GM12878 (cell line): Measurements from ENCODE around the gene FGD3. TPM values are rescaled to one million over a fixed set of nuclear protein-coding genes. Genes with fewer than 3 reads are reported as not detected.

ENCODE experiments used
- ATAC-seq: fragments of 200-7000 bp; cut with Tn5 transposase; 3 replicates; pipeline ENCODE4 v1.9.1; 2020; ENCODE audit warnings: mild to moderate bottlenecking, moderate library complexity
- BruUV-seq: library from RNA; stranded (reverse); fragments of 400-500 nt; replicated peaks from 2 replicates; lab custom pipeline; 2021; lab: Mats Ljungman, UMichigan
- CTCF ChIA-PET: fragments of 300-600 bp; sonication (Branson Sonifier 250); formaldehyde crosslinking; extraction: SDS; loops from one replicate; lab custom pipeline; 2021; ENCODE audit warnings: inconsistent platforms; lab: Yijun Ruan, JAX
- POLR2A ChIA-PET: fragments of 350-600 bp; formaldehyde crosslinking; extraction: SDS; loops from one replicate; lab custom pipeline; 2021; ENCODE audit warnings: inconsistent platforms; lab: Charles Lee
- RAD21 ChIA-PET: fragments of 300-600 bp; sonication (Branson Sonifier 250); formaldehyde crosslinking; loops from one replicate; lab custom pipeline; 2023; ENCODE audit warnings: antibody characterized with exemption; ENCODE audit not compliant: unreplicated experiment; lab: Charles Lee
- SMC1A ChIA-PET: fragments of 300-600 bp; sonication (Branson Sonifier 250); formaldehyde crosslinking; loops from one replicate; lab custom pipeline; 2023; ENCODE audit not compliant: unreplicated experiment, uncharacterized antibody; lab: Charles Lee
- DNase-seq: peaks from one replicate; pipeline ENCODE4 v3.0.0-alpha.2; 2011; ENCODE audit warnings: low read depth, low spot score
- FAIRE-seq: peaks from 3 replicates; lab custom pipeline; 2011; peaks lifted over from hg19 to GRCh38; lab: Jason Lieb, UNC
- H2AFZ ChIP-seq: 2 replicates; pipeline ENCODE4 v1.6.0; 2011; ENCODE audit warnings: low read depth, low read length, control low read depth; ENCODE audit not compliant: control insufficient read depth
- H3K27ac ChIP-seq: 2 replicates; pipeline ENCODE4 v1.5.1; 2011; ENCODE audit warnings: control low read depth; ENCODE audit not compliant: control insufficient read depth, insufficient read depth
- H3K27me3 ChIP-seq, 2 experiments: replicated peaks in 1 of 2; 2 replicates each; pipeline versions ENCODE4 v1.6.0 to v1.6.1; 2011; ENCODE audit warnings: low read length in 1 of 2; ENCODE audit not compliant: control insufficient read depth in 2 of 2, insufficient read depth in 2 of 2
- H3K36me3 ChIP-seq, 2 experiments: 2 replicates each; pipeline ENCODE4 v1.5.1; 2011; ENCODE audit warnings: low read length in 1 of 2; ENCODE audit not compliant: control insufficient read depth in 2 of 2, insufficient read depth in 2 of 2
- H3K4me1 ChIP-seq: 2 replicates; pipeline ENCODE4 v1.6.1; 2011; ENCODE audit warnings: mild to moderate bottlenecking, low read length, moderate library complexity, mixed read lengths; ENCODE audit not compliant: control insufficient read depth, insufficient read depth
- H3K4me2 ChIP-seq: 2 replicates; pipeline ENCODE4 v1.6.0; 2011; ENCODE audit warnings: control low read depth; ENCODE audit not compliant: control insufficient read depth, insufficient read depth
- H3K4me3 ChIP-seq: fragments of 200-600 bp; sonication (generic); 2 replicates; pipeline ENCODE4 v1.5.1; 2016
- H3K79me2 ChIP-seq: 2 replicates; pipeline ENCODE4 v1.6.0; 2011; ENCODE audit warnings: low read length; ENCODE audit not compliant: control insufficient read depth, insufficient read depth
- H3K9ac ChIP-seq: 2 replicates; pipeline ENCODE4 v1.8.0; 2011; ENCODE audit warnings: low read length, control low read depth, mixed read lengths; ENCODE audit not compliant: control insufficient read depth, insufficient read depth
- H3K9me3 ChIP-seq: replicated peaks from 3 replicates; pipeline ENCODE4 v1.5.1; 2011; ENCODE audit warnings: mild to moderate bottlenecking, low read length; ENCODE audit not compliant: control insufficient read depth, insufficient read depth
- H4K20me1 ChIP-seq: 2 replicates; pipeline ENCODE4 v1.6.0; 2011; ENCODE audit not compliant: control insufficient read depth, insufficient read depth
- BHLHE40 ChIP-seq, 2 experiments: fragments of 450-650 bp in 1 of 2; IDR thresholded peaks; 2 replicates each; pipeline ENCODE4 v1.6.1; 2011 to 2017; ENCODE audit warnings: low read depth in 2 of 2, borderline replicate concordance in 1 of 2, improper control_type of control experiment in 1 of 2, low read length in 1 of 2, mild to moderate bottlenecking in 1 of 2
- CBX3 ChIP-seq: fragments of 200-600 bp; sonication (generic); IDR thresholded peaks from 2 replicates; pipeline ENCODE4 v1.6.1; 2016; ENCODE audit warnings: low read depth, borderline replicate concordance
- IKZF1 ChIP-seq: fragments of 450-650 bp; conservative IDR thresholded peaks from 2 replicates; pipeline ENCODE4 v1.6.1; 2017; ENCODE audit warnings: antibody characterized with exemption, mild to moderate bottlenecking
- MTA2 ChIP-seq: fragments of 450-650 bp; IDR thresholded peaks from 2 replicates; pipeline ENCODE4 v1.6.1; 2016; ENCODE audit warnings: low read depth, mild to moderate bottlenecking, moderate library complexity
- NFYB ChIP-seq: IDR thresholded peaks from 2 replicates; pipeline ENCODE4 v1.6.1; 2011; ENCODE audit warnings: low read depth, mild to moderate bottlenecking, low read length, improper control_type of control experiment, moderate library complexity; ENCODE audit not compliant: insufficient read depth
- NKRF ChIP-seq: fragments of 450-650 bp; conservative IDR thresholded peaks from 2 replicates; pipeline ENCODE4 v1.6.1; 2017; ENCODE audit warnings: mild to moderate bottlenecking, moderate library complexity
- NR2C2 ChIP-seq: IDR thresholded peaks from 2 replicates; pipeline ENCODE4 v1.6.1; 2011; ENCODE audit warnings: borderline replicate concordance, low read depth; ENCODE audit not compliant: control insufficient read depth, insufficient read length
- NR2F1 ChIP-seq: fragments of 450-650 bp; conservative IDR thresholded peaks from 2 replicates; pipeline ENCODE4 v1.6.1; 2017; ENCODE audit warnings: mild to moderate bottlenecking
- RCOR1 ChIP-seq: conservative IDR thresholded peaks from 2 replicates; pipeline ENCODE4 v1.6.1; 2012; ENCODE audit warnings: low read depth, low read length, improper control_type of control experiment
- SIN3A ChIP-seq: IDR thresholded peaks from 2 replicates; pipeline ENCODE4 v1.6.1; 2012; ENCODE audit warnings: low read depth, low read length, improper control_type of control experiment
- SRF ChIP-seq, 2 experiments: IDR thresholded peaks; 2 replicates each; pipeline ENCODE4 v1.6.1; 2011; ENCODE audit warnings: low read depth in 2 of 2, low read length in 2 of 2, mild to moderate bottlenecking in 1 of 2, moderate library complexity in 1 of 2
- TCF3 ChIP-seq: IDR thresholded peaks from 2 replicates; pipeline ENCODE4 v1.6.1; 2012; ENCODE audit warnings: low read depth, mild to moderate bottlenecking, low read length, borderline replicate concordance; ENCODE audit not compliant: insufficient read depth
- USF2 ChIP-seq: IDR thresholded peaks from 2 replicates; pipeline ENCODE4 v1.6.1; 2011; ENCODE audit warnings: low read depth, low read length, improper control_type of control experiment, borderline replicate concordance
- ZBTB4 ChIP-seq: fragments of 450-650 bp; formaldehyde crosslinking; IDR thresholded peaks from 2 replicates; pipeline ENCODE4 v1.4.0; 2022; ENCODE audit warnings: mild to moderate bottlenecking, moderate library complexity
- whole genome bisulfite sequencing: methylation state at CpG from one replicate; pipeline ENCODE4 v1.1.6; 2016; ENCODE audit warnings: low lambda C conversion rate; ENCODE audit not compliant: insufficient replicate concordance, insufficient coverage; ENCODE audit errors: missing lambda C conversion rate; 5-methylcytosine and 5-hydroxymethylcytosine counted together
- in situ Hi-C: fragments of 300-500 bp; cut with MboI; formaldehyde crosslinking; loops from 9 replicates; pipeline ENCODE4 v1.14.3; 2018; ENCODE audit warnings: mixed read lengths
- intact Hi-C: fragments of 100-400 bp; cut with micrococcal nuclease; formaldehyde crosslinking; loops from one replicate; pipeline ENCODE4 v1.14.2; 2022; ENCODE audit not compliant: unreplicated experiment
- polyA plus RNA-seq, 11 experiments: library from polyadenylated mRNA; depleted of rRNA in 4 of 11; unstranded in 6 of 11; stranded (reverse) in 5 of 11; fragments of >200 nt; fragmentation: Nextera tagmentation in 4 of 11; fragmentation: Illumina TruSeq in 1 of 11; extraction: Ambion mirVana in 4 of 11; extraction: Trizol in 1 of 11; gene quantifications; 1 replicate in 1 of 11; 2 replicates in 10 of 11; pipeline versions ENCODE4 v1.2.1 to v1.2.3, GENCODE V29; 2011 to 2016; ENCODE audit warnings: inconsistent platforms in 2 of 11, missing spikeins in 2 of 11, low read depth in 1 of 11
- total RNA-seq, 4 experiments: library from RNA; depleted of rRNA in 3 of 4; stranded (reverse); fragments of >200 nt in 3 of 4; fragmentation: Illumina TruSeq in 1 of 4; extraction: Trizol in 1 of 4; gene quantifications; 2 replicates each; pipeline versions ENCODE4 v1.2.1 to v1.2.3, GENCODE V29; 2013 to 2021

Gene FGD3
- total and polyA plus RNA-seq, 10 of the 15 experiments (the other 5 are each of a cell fraction or from before 2014, with no cell fraction given): 0.26 to 18.1 (median 12.4) TPM

- no peak for TF ChIP-seq MTA2
- TF ChIP-seq, all 136 proteins: peak for 7
Measured at GRCh38 chr9:93003552-93004407, 56.5 kb downstream of the FGD3 start (continued).

GRCh38 chr9:93004561-93004960 lies 57.2 kb downstream of the FGD3 start:
- Histone ChIP-seq H3K27me3 (no peaks in the 10 kb centered on the region), H3K9ac (no peak overlapping the region), H3K9me3 (no peaks in the 10 kb centered on the region), H3K4me1 (no peaks in the 10 kb centered on the region), H3K27ac (no peak overlapping the region), H4K20me1 (no peaks in the 10 kb centered on the region), H3K36me3 (peaks cover 13 to 25% of the 10 kb centered on the region in 2 experiments; a peak in 3 of 4 replicates), H3K4me2 (no peak overlapping the region), H3K4me3 (no peak overlapping the region), H3K79me2 (no peaks in the 10 kb centered on the region), H2AFZ (no peak overlapping the region)
- SMC1A ChIA-PET: interaction anchor here (1.2 to 5.9 kb wide), 7 partner anchors 13 to 154 kb away, joined by 3 to 29 read pairs (median 11); no protein-coding TSS in a partner anchor
- POLR2A ChIA-PET: interaction anchor here (1.4 kb wide), 1 partner anchor 60 kb away, joined by 3 read pairs; no protein-coding TSS in a partner anchor
- ATAC-seq (no peak), DNase-seq (no peak), FAIRE-seq (no peak)
- no TSS peak for BruUV-seq
- intact Hi-C loops (loop anchor here (5.0 kb wide), 2 partner anchors 53 to 88 kb away; partner anchors contain the start of gene SUSD3), in situ Hi-C loops (no loop called here)
- RAD21 ChIA-PET: interaction anchor here (1.3 to 6.1 kb wide), 8 partner anchors 21 to 137 kb away, joined by 4 to 77 read pairs (median 14); partner anchors contain the start of gene CARD19
- 93% methylated on average over 9 of the region's 9 CpGs for WGBS
- CTCF ChIA-PET: interaction anchor here (0.7 to 6.0 kb wide), 18 partner anchors 11 to 596 kb away, joined by 3 to 130 read pairs (median 6); no protein-coding TSS in a partner anchor
- TF ChIP-seq SRF (IDR thresholded peaks at IDR 0.05; ENCODE audit: low read depth in 2 of 2, low read length in 2 of 2) (no peak), USF2 (no peak), TCF3 (no peak), NR2F1 (no peak), IKZF1 (no peak), NFYB (no peak), BHLHE40 (IDR thresholded peaks at IDR 0.05; ENCODE audit: borderline replicate concordance in 1 of 2, low read depth in 2 of 2, low read length in 1 of 2) (no peak), NKRF (no peak), SIN3A (no peak), CBX3 (no peak), RCOR1 (no peak), ZBTB4 (no peak), NR2C2 (no peak)
